Fibroblast of villous mesenchyme (primary cell): Measurements from ENCODE around the gene MGAT2. TPM values are rescaled to one million over a fixed set of nuclear protein-coding genes. Genes with fewer than 3 reads are reported as not detected.
A peak's percentile ranks its signal among the peaks of the same experiment; 100 is the strongest.

Experiments
- DNase-seq: peaks from one replicate; pipeline ENCODE4 v3.0.0-alpha.2; 2010; ENCODE audit warnings: low read depth
- H3K4me3 ChIP-seq: 2 replicates; pipeline ENCODE4 v1.5.1; 2011; ENCODE audit warnings: low read depth, mild to moderate bottlenecking, low read length
- total RNA-seq: library from RNA; depleted of rRNA; stranded (reverse); fragments of >200 nt; gene quantifications from 2 replicates; pipeline ENCODE4 v1.2.3, GENCODE V29; 2012
- TF ChIP-seq, protein P1 (sequence below): IDR thresholded peaks from 2 replicates; pipeline ENCODE4 v1.5.1; 2012; ENCODE audit warnings: low read depth, mild to moderate bottlenecking, low read length; ENCODE audit not compliant: insufficient read depth

Gene MGAT2
- 79.9 and 104 TPM in 2 replicates for total RNA-seq

DNA sequence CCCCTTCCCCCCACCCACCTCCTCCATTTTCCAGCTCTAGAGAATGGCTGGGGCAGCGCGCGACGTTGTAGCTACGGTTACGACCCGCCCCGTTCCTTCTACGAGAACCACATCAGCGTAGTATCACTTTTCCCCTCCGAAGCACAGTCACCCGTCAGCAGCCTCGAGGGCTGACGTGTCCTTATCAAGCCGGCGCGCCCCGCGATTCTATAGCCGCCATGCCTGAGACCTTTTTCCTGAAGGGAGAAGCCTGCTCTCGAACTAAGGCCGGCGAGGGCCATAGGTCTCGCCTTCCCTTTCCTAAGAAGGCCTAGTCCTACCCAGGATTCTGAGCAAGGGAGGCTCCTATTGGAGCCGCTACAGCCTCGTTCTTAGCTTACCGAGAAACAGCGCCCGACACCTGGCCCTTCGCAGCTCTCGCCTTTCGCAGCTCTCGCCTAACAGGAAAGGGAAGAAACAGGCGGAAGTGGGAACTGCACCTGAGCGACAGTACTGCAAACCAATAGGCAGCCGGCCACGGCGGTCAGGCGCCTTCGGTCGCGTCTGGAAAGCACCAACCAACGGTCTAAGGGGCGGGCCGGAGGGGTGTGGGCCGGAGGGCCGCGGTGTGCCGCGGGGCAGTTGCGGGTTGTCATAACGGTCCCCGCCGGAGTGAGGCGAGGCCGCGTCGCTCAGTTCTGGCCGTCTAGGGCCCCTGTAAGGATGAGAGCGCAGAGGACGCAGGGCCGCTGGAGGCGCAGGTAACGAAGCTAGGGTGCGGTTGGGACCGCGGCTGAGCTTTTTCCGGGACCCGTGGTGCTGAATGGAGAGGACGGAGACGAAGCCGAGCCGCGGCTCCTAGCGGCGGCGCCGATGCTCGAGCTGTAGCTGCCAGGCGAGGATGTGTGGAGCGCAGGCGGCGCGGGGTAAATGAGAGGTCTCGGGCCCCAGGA is at the start of gene MGAT2, which contains the start of gene RPL36AL:
TSS of gene MGAT2 (plus strand) at position 618 of the 932 bp plus-strand sequence. CDS start 470 bp downstream, outside the sequence.
TSS of gene RPL36AL (minus strand) at position 445 of the 932 bp plus-strand sequence. CDS start 1,522 bp downstream, outside the sequence.
- H3K4me3 ChIP-seq, result peak within 1 kb of the TSS; percentile 88
- TF ChIP-seq, protein P1, sequence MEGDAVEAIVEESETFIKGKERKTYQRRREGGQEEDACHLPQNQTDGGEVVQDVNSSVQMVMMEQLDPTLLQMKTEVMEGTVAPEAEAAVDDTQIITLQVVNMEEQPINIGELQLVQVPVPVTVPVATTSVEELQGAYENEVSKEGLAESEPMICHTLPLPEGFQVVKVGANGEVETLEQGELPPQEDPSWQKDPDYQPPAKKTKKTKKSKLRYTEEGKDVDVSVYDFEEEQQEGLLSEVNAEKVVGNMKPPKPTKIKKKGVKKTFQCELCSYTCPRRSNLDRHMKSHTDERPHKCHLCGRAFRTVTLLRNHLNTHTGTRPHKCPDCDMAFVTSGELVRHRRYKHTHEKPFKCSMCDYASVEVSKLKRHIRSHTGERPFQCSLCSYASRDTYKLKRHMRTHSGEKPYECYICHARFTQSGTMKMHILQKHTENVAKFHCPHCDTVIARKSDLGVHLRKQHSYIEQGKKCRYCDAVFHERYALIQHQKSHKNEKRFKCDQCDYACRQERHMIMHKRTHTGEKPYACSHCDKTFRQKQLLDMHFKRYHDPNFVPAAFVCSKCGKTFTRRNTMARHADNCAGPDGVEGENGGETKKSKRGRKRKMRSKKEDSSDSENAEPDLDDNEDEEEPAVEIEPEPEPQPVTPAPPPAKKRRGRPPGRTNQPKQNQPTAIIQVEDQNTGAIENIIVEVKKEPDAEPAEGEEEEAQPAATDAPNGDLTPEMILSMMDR, result peak; percentile 41
- DNase-seq, result peak; percentile 99

DNA sequence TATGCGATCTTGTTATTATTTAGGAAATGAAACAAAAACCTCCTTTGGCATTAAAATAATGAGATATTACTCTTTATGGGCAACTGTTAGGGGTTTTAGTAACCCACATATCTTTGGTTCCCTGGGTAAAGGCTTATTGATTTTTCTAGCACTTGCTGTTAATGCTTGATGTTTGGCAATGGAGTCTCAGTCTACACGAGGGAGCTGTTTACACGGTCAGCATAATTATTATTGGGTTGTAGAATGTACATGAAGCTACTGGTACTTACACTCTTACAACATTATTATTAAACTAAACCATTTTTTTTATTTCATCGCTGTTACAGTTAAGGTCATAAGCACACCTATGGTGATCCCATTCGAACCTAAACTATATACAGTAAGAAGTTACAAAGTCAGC is 46.6 kb upstream of the MGAT2 start:
- TF ChIP-seq, protein P1, result no peak
- DNase-seq, result no peak
- H3K4me3 ChIP-seq, result no peak overlapping the region

DNA sequence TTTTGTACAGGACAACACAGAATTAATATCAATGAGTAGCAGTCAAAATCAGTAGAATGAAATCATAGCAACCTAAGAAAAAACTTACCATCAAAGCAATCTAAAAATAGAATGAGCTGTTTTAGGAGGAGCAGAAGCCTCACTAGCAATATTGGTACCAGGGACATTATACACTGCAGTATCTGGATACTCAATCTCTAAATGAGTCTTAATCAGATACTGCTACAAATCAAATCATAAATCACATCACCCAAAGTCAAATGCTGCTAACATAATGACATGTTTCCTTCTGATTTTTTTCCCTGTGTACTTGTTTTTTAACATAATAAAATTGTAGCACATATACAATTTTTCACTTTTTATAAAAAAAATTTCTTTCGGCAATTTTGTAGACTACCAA is 42.5 kb upstream of the MGAT2 start:
- H3K4me3 ChIP-seq, result no peak overlapping the region
- TF ChIP-seq, protein P1, result no peak
- DNase-seq, result no peak

DNA sequence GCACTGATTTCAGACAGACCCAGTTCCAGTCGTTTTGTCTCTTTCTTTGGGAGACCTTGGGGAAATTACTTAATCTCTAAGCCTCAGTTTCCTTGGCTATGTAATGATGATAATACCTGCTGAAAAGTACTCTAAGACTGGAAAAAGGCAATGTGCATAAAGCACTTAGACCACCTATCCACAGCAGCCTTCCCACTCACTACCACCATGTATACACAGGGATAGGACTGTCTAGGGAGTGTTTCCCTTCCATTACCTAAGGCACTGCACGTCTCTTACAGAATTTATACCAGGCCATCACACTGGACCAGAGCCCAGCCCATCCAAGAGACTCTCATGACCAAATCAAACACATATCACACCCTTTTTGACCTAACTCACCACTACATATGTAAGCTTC is 40.8 kb upstream of the MGAT2 start:
- DNase-seq, result no peak
- TF ChIP-seq, protein P1, result no peak

DNA sequence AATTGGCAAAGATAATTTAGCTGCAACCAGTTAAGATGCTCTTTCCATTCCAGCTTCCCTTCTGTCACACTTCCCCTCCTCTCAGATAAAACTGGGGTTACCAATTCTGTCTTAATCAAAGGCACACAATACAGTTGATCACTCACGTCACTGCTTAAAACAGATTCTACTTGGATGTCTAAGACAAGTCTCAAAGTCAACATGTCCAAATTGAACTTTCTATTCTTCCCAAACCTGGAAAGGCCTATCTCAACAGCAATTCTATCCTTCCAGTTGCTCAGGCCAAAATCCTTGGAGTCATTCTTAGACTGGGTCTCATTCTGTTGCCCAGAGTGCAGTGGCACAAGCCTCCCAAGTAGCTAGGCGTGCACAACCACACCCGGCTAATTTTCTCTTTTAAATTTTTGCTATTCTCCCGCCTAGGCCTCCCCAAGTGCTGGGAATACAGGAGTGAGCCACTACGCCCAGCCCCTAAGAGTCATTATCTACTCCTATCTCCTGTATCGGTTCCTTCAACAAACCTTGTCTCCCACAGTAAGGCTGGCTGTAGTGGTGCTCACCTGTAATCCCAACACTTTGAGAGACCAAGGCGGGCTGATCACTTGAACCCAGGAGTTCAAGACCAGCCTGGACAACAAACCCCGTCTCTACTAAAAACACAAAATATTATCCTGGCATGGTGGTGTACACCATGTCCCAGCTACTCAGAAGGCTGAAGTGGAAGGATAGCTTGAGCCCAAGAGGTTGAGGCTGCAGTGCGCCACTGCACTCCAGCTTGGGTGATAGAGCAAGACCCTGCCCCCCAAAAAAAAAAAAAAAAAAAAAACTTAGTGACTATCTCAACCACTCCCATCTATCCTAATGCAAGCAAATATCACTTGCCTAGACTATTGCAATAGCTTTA is 39.1 kb upstream of the MGAT2 start:
- no peak overlapping the region for H3K4me3 ChIP-seq
- no peak for DNase-seq
- TF ChIP-seq, protein P1, result no peak

More for the DNA sequence above, 40.8 kb upstream of the MGAT2 start:
- no peak overlapping the region for H3K4me3 ChIP-seq

DNA sequence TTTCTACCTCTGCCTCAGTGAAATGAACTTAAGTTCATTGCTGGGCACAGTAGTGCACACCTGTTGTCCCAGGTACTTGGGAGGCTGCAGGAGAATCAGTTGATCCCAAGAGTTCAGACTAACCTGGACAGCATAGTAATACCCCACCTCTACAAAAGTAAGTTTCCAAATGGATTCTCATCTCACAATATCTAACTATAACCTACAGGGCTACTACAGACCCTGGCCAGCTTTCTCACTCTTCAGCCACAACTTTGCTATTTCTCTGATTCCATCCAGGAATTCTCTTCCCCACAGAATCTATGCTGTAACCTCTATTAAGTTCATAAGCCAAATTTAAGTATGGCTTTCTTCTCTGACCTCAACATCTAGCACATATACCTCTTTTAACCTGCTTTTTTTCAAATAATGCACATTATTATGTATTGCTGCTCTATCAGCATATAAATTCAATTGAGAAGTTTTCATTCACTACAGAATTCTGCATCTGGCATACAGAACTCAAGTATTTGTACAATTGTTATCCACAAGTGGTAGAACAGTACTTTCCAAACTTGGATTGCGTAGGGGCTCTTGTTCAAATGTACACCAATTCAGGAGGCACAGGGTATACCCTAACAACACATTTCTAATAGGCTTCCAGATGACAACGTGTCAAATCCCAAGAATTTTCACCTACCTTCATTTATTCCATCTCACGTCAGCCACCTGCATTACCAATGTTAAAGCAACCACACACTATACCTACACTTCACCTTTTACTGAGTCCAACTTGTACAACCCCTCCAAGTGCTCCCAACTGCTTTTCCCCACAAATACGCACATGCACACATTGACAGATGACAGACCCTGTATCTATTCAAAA is 38.3 kb upstream of the MGAT2 start:
- DNase-seq, result no peak

More for the DNA sequence above, 38.3 kb upstream of the MGAT2 start:
- H3K4me3 ChIP-seq, result no peak overlapping the region
- TF ChIP-seq, protein P1, result no peak
